Measurements from ENCODE around the gene POLR3G. TPM values are rescaled to one million over a fixed set of nuclear protein-coding genes. Genes with fewer than 3 reads are reported as not detected.

The POLR3G gene
- total and polyA plus RNA-seq, 2 of the 13 experiments (the other 11 are each of a cell fraction or from before 2014, with no cell fraction given), result 1.2 to 7.3 TPM

GRCh38 chr5:90473396-90474234 lies 1.0 kb upstream of the POLR3G start (continued):
- TF ChIP-seq, protein P1, sequence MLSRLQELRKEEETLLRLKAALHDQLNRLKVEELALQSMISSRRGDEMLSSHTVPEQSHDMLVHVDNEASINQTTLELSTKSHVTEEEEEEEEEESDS (CRISPR knock-in tag; IDR thresholded peaks at IDR 0.05; ENCODE audit: borderline replicate concordance), result 0 out of 2 replicates have a peak, but pooled peaks have one; percentile 36
- TF ChIP-seq MLXIP (CRISPR knock-in tag; IDR thresholded peaks at IDR 0.05; ENCODE audit: borderline replicate concordance) (0 out of 2 replicates have a peak, but pooled peaks have one; percentile 40), ZNF780A (CRISPR knock-in tag; IDR thresholded peaks at IDR 0.05) (0 out of 2 replicates have a peak, but pooled peaks have one; percentile 53), ZNF230 (CRISPR knock-in tag; IDR thresholded peaks at IDR 0.05) (peak; percentile 34; the same call in 1 of the 2 replicates), ARNT2 (CRISPR knock-in tag; IDR thresholded peaks at IDR 0.05; ENCODE audit: low read depth) (0 out of 2 replicates have a peak, but pooled peaks have one; percentile 18), ZNF766 (CRISPR knock-in tag; IDR thresholded peaks at IDR 0.05; ENCODE audit: borderline replicate concordance) (peak; percentile 58; the same call in 1 of the 2 replicates), HBP1 (CRISPR knock-in tag; IDR thresholded peaks at IDR 0.05; ENCODE audit: low read depth) (0 out of 2 replicates have a peak, but pooled peaks have one; percentile 8), ZC3H13 (CRISPR knock-in tag; IDR thresholded peaks at IDR 0.05) (peak; percentile 54; the same call in 1 of the 2 replicates), KLF12 (CRISPR knock-in tag; IDR thresholded peaks at IDR 0.05; ENCODE audit: borderline replicate concordance) (no peak), AHR (CRISPR knock-in tag; IDR thresholded peaks at IDR 0.05) (no peak), ZNF501 (CRISPR knock-in tag; IDR thresholded peaks at IDR 0.05) (no peak; the same call in 1 of the 2 replicates), JARID2 (CRISPR knock-in tag; IDR thresholded peaks at IDR 0.05; ENCODE audit: insufficient replicate concordance) (peak; percentile 70), ZFX (CRISPR knock-in tag; IDR thresholded peaks at IDR 0.05; ENCODE audit: low read depth) (peak; percentile 78; the same call in 1 of the 2 replicates), ZNF607 (CRISPR knock-in tag; IDR thresholded peaks at IDR 0.05; ENCODE audit: borderline replicate concordance) (peak; percentile 53), ZNF746 (CRISPR knock-in tag; IDR thresholded peaks at IDR 0.05) (no peak; the same call in 1 of the 2 replicates), ZNF430 (CRISPR knock-in tag; IDR thresholded peaks at IDR 0.05) (peak; percentile 47; the same call in 1 of the 2 replicates), CEBPG (CRISPR knock-in tag; IDR thresholded peaks at IDR 0.05) (no peak), NCOA5 (CRISPR knock-in tag; IDR thresholded peaks at IDR 0.05) (0 out of 2 replicates have a peak, but pooled peaks have one; percentile 73)
- TF ChIP-seq, protein P2, sequence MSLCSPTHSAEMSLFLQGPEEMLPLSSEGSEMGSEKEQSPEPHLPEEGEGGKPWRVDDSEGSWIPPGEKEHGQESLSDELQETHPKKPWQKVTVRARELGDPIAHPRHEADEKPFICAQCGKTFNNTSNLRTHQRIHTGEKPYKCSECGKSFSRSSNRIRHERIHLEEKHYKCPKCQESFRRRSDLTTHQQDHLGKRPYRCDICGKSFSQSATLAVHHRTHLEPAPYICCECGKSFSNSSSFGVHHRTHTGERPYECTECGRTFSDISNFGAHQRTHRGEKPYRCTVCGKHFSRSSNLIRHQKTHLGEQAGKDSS (CRISPR knock-in tag; IDR thresholded peaks at IDR 0.05; ENCODE audit: borderline replicate concordance, low read depth), result 0 out of 2 replicates have a peak, but pooled peaks have one; percentile 21
- TF ChIP-seq, protein P3, sequence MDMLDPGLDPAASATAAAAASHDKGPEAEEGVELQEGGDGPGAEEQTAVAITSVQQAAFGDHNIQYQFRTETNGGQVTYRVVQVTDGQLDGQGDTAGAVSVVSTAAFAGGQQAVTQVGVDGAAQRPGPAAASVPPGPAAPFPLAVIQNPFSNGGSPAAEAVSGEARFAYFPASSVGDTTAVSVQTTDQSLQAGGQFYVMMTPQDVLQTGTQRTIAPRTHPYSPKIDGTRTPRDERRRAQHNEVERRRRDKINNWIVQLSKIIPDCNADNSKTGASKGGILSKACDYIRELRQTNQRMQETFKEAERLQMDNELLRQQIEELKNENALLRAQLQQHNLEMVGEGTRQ (IDR thresholded peaks at IDR 0.05; ENCODE audit: low read depth, low read length), result no peak
- TF ChIP-seq, protein P3 (CRISPR knock-in tag; IDR thresholded peaks at IDR 0.05; ENCODE audit: borderline replicate concordance), result peak; percentile 68; the same call in 1 of the 2 replicates

Data from HepG2 (cell line).